ENCODE data around the gene PIAS1.

GRCh38 chr15:68018797-68019444, 35.2 kb upstream of the PIAS1 start:
- TF ChIP-seq POLR2A (IDR thresholded peaks at IDR 0.05; ENCODE audit: borderline replicate concordance, extremely low read depth, insufficient read depth, insufficient read length) = no peak
- no peak for TF ChIP-seq CTCF (IDR thresholded peaks at IDR 0.05 in 2 of 3, conservative IDR thresholded peaks at IDR 0.05 in 1 of 3; ENCODE audit: borderline replicate concordance in 1 of 3, insufficient read depth in 1 of 3, low read depth in 2 of 3, low read length in 2 of 3)
- TF ChIP-seq POLR2AphosphoS5 (IDR thresholded peaks at IDR 0.05; ENCODE audit: low read depth, low read length) = no peak
- no peak for TF ChIP-seq RAD21 (IDR thresholded peaks at IDR 0.05; ENCODE audit: low read depth)

Measured in HCT116 (cell line).